ENCODE measurements around the gene SMIM36.
"Not testable (repeated sequence)": the region's sequence is repeated elsewhere in the genome, so short reads cannot be mapped to it uniquely, and the experiment has no call there.

The SMIM36 gene

DNA sequence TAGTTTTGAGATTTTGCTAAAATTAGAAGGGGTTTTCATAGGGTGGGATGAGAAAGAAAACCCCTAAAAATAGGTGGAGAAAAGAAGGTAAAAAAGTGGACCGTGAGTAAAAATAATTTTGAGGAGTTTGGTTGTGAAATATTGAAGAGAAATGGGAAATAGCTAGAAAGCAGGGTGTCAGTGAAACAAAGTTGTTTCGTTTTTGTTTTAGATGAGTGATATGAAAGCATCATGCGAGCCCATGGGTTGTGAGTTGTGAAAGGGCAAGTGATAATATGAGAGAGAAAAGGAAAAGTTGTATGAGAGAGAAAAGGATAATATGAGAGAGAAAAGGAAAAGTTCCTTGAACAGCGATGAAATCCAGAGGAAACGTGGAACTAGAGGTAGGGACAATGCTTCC, 7.3 kb upstream of the SMIM36 start:
- ATAC-seq: no peak
- no peak for TF ChIP-seq ZNF8 (CRISPR knock-in tag; IDR thresholded peaks at IDR 0.05)
- TF ChIP-seq TOX (CRISPR knock-in tag; IDR thresholded peaks at IDR 0.05; ENCODE audit: borderline replicate concordance): no peak
- no peak for TF ChIP-seq OSR1 (CRISPR knock-in tag; IDR thresholded peaks at IDR 0.05)

DNA sequence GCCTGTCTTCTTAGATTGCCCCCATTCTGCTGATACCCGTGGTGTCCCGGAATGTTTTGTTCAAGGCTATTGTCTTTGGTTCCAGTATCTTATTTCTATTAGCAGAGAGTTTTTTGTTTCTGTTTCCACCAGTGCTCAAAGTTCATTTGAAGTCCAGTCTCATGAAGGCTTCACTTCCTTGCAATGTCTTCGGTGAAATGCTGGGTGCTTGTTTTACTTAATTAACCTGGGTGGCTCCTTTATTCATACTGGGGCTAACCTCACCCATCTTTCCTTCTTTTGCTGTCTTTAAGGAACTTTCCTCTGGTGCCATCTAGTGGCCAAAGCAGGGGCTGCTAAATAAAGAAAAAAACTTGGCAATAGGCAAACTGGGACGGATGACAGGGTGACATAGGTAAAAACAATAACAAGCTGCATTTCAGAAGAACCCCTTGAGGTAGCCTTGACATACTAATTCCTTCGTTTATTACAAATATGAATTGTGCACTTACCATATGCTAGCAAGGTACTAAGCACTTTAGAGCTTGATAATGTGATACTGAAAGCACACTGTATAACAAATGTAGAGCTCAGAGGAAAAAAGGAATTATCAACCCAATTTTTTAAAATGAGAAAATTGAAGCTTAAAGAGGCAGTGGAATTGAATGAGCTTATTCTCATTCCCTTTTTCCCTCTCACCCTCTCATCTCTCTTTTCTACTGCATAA, 2.8 kb upstream of the SMIM36 start:
- ATAC-seq: peak; percentile 87
- TF ChIP-seq GLIS3 (CRISPR knock-in tag; IDR thresholded peaks at IDR 0.05) (no peak), ESRRG (CRISPR knock-in tag; IDR thresholded peaks at IDR 0.05) (no peak), SNAI2 (CRISPR knock-in tag; IDR thresholded peaks at IDR 0.05) (no peak), ZC3H10 (CRISPR knock-in tag; IDR thresholded peaks at IDR 0.05) (no peak), BACH2 (CRISPR knock-in tag; IDR thresholded peaks at IDR 0.05; ENCODE audit: borderline replicate concordance) (no peak), ZNF565 (CRISPR knock-in tag; conservative IDR thresholded peaks at IDR 0.05; ENCODE audit: low read depth) (no peak), ZFP30 (CRISPR knock-in tag; IDR thresholded peaks at IDR 0.05) (no peak), TCF4 (CRISPR knock-in tag; IDR thresholded peaks at IDR 0.05; ENCODE audit: borderline replicate concordance) (no peak), ARNTL (CRISPR knock-in tag; IDR thresholded peaks at IDR 0.05; ENCODE audit: borderline replicate concordance, low read depth) (no peak), OSR1 (CRISPR knock-in tag; IDR thresholded peaks at IDR 0.05) (no peak), ZFP3 (CRISPR knock-in tag; IDR thresholded peaks at IDR 0.05) (no peak), PPARA (CRISPR knock-in tag; IDR thresholded peaks at IDR 0.05; ENCODE audit: borderline replicate concordance) (no peak), ZNF8 (CRISPR knock-in tag; IDR thresholded peaks at IDR 0.05) (no peak), RARB (CRISPR knock-in tag; IDR thresholded peaks at IDR 0.05) (no peak)
- TF ChIP-seq, protein P1, sequence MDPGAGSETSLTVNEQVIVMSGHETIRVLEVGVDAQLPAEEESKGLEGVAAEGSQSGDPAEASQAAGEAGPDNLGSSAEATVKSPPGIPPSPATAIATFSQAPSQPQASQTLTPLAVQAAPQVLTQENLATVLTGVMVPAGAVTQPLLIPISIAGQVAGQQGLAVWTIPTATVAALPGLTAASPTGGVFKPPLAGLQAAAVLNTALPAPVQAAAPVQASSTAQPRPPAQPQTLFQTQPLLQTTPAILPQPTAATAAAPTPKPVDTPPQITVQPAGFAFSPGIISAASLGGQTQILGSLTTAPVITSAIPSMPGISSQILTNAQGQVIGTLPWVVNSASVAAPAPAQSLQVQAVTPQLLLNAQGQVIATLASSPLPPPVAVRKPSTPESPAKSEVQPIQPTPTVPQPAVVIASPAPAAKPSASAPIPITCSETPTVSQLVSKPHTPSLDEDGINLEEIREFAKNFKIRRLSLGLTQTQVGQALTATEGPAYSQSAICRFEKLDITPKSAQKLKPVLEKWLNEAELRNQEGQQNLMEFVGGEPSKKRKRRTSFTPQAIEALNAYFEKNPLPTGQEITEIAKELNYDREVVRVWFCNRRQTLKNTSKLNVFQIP (CRISPR knock-in tag; IDR thresholded peaks at IDR 0.05; ENCODE audit: borderline replicate concordance, low read depth): no peak
- TF ChIP-seq, protein P2, sequence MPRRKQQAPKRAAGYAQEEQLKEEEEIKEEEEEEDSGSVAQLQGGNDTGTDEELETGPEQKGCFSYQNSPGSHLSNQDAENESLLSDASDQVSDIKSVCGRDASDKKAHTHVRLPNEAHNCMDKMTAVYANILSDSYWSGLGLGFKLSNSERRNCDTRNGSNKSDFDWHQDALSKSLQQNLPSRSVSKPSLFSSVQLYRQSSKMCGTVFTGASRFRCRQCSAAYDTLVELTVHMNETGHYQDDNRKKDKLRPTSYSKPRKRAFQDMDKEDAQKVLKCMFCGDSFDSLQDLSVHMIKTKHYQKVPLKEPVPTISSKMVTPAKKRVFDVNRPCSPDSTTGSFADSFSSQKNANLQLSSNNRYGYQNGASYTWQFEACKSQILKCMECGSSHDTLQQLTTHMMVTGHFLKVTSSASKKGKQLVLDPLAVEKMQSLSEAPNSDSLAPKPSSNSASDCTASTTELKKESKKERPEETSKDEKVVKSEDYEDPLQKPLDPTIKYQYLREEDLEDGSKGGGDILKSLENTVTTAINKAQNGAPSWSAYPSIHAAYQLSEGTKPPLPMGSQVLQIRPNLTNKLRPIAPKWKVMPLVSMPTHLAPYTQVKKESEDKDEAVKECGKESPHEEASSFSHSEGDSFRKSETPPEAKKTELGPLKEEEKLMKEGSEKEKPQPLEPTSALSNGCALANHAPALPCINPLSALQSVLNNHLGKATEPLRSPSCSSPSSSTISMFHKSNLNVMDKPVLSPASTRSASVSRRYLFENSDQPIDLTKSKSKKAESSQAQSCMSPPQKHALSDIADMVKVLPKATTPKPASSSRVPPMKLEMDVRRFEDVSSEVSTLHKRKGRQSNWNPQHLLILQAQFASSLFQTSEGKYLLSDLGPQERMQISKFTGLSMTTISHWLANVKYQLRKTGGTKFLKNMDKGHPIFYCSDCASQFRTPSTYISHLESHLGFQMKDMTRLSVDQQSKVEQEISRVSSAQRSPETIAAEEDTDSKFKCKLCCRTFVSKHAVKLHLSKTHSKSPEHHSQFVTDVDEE (CRISPR knock-in tag; IDR thresholded peaks at IDR 0.05): no peak
- TF ChIP-seq, protein P3, sequence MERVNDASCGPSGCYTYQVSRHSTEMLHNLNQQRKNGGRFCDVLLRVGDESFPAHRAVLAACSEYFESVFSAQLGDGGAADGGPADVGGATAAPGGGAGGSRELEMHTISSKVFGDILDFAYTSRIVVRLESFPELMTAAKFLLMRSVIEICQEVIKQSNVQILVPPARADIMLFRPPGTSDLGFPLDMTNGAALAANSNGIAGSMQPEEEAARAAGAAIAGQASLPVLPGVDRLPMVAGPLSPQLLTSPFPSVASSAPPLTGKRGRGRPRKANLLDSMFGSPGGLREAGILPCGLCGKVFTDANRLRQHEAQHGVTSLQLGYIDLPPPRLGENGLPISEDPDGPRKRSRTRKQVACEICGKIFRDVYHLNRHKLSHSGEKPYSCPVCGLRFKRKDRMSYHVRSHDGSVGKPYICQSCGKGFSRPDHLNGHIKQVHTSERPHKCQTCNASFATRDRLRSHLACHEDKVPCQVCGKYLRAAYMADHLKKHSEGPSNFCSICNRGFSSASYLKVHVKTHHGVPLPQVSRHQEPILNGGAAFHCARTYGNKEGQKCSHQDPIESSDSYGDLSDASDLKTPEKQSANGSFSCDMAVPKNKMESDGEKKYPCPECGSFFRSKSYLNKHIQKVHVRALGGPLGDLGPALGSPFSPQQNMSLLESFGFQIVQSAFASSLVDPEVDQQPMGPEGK (CRISPR knock-in tag; IDR thresholded peaks at IDR 0.05; ENCODE audit: borderline replicate concordance): no peak
- TF ChIP-seq, protein P4, sequence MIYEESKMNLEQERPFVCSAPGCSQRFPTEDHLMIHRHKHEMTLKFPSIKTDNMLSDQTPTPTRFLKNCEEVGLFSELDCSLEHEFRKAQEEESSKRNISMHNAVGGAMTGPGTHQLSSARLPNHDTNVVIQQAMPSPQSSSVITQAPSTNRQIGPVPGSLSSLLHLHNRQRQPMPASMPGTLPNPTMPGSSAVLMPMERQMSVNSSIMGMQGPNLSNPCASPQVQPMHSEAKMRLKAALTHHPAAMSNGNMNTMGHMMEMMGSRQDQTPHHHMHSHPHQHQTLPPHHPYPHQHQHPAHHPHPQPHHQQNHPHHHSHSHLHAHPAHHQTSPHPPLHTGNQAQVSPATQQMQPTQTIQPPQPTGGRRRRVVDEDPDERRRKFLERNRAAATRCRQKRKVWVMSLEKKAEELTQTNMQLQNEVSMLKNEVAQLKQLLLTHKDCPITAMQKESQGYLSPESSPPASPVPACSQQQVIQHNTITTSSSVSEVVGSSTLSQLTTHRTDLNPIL (CRISPR knock-in tag; IDR thresholded peaks at IDR 0.05; ENCODE audit: low read depth): no peak
- TF ChIP-seq, protein P5, sequence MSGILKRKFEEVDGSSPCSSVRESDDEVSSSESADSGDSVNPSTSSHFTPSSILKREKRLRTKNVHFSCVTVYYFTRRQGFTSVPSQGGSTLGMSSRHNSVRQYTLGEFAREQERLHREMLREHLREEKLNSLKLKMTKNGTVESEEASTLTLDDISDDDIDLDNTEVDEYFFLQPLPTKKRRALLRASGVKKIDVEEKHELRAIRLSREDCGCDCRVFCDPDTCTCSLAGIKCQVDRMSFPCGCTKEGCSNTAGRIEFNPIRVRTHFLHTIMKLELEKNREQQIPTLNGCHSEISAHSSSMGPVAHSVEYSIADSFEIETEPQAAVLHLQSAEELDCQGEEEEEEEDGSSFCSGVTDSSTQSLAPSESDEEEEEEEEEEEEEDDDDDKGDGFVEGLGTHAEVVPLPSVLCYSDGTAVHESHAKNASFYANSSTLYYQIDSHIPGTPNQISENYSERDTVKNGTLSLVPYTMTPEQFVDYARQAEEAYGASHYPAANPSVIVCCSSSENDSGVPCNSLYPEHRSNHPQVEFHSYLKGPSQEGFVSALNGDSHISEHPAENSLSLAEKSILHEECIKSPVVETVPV (CRISPR knock-in tag; IDR thresholded peaks at IDR 0.05): no peak

DNA sequence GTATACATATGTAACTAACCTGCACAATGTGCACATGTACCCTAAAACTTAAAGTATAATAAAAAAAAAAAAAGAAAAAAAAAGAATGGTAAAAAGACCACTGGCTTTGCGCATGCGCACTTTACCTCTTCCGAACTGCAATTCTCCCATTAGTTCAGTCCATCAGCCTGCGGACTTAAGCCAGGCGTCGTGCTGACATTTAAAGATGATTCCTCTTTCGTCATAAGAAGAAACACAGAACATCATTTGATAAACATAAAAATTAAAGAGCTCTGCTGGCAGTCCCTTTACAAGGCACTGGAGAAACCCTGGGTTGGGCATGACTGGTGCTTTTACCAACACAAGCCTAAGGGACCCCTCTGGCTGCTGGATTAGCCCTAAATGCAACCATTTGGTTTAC, 3.6 kb downstream of the SMIM36 start:
- ATAC-seq: not testable (repeated sequence)

DNA sequence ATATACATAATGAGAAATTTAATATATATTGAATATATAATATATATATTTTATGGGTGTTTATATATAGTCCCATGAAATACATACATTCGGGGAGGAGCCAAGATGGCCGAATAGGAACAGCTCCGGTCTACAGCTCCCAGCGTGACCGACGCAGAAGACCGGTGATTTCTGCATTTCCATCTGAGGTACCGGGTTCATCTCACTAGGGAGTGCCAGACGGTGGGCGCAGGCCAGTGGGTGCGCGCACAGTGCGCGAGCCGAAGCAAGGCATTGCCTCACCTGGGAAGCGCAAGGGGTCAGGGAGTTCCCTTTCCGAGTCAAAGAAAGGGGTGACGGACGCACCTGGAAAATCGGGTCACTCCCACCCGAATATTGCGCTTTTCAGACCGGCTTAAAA, 9.6 kb downstream of the SMIM36 start:
- ATAC-seq: not testable (repeated sequence)
